Lower lobe of right lung (tissue), 2 donors: ENCODE results near the gene BBOX1. TPM values are rescaled to one million over a fixed set of nuclear protein-coding genes. Genes with fewer than 3 reads are reported as not detected.

ENCODE experiments used
- ATAC-seq, 2 donors: fragments of 200-7000 bp; cut with Tn5 transposase; one replicate each; pipeline ENCODE4 v1.9.1; 2020 to 2022; ENCODE audit warnings: mild to moderate bottlenecking in 2 of 2, moderate library complexity in 2 of 2
- DNase-seq: peaks from one replicate; pipeline ENCODE4 v3.0.0-alpha.2; 2020
- H3K27ac ChIP-seq: fragments of 200-600 bp; one replicate; pipeline ENCODE4 v1.8.0; 2022
- H3K27me3 ChIP-seq: fragments of 200-600 bp; one replicate; pipeline ENCODE4 v1.8.0; 2022; ENCODE audit warnings: low read depth
- H3K36me3 ChIP-seq: fragments of 200-600 bp; one replicate; pipeline ENCODE4 v1.8.0; 2022; ENCODE audit warnings: mild to moderate bottlenecking
- H3K4me1 ChIP-seq: fragments of 200-600 bp; one replicate; pipeline ENCODE4 v1.8.0; 2022
- H3K4me3 ChIP-seq: fragments of 200-600 bp; one replicate; pipeline ENCODE4 v1.8.0; 2022; ENCODE audit warnings: mild to moderate bottlenecking
- H3K9me3 ChIP-seq: fragments of 200-600 bp; one replicate; pipeline ENCODE4 v1.8.0; 2022
- intact Hi-C: fragments of 100-400 bp; cut with DNase I; formaldehyde crosslinking; loops from one replicate; pipeline ENCODE4 v1.11.0; 2022
- total RNA-seq: library from RNA; stranded (reverse); fragmentation: NEBNext Ultra II Directional; extraction: Animal tissue kit (Norgen Biotek cat#: 25700); gene quantifications from one replicate; pipeline ENCODE4 v1.2.1, GENCODE V29; 2021
- TF ChIP-seq, protein P1 (sequence below): fragments of 200-600 bp; IDR thresholded peaks from one replicate; pipeline ENCODE4 v1.8.0; 2022; ENCODE audit warnings: antibody characterized with exemption, mild to moderate bottlenecking
- donor health status: DM: no; HTN: yes; CAD: no; lungs with severe emphysema.

Gene BBOX1
- total RNA-seq, 1 donor from 2014 or later, result 0.38 TPM

GRCh38 chr11:27141576-27141975 is 101.0 kb downstream of the BBOX1 start:
- DNase-seq, result no peak
- intact Hi-C loops, result no loop called here
- no peak overlapping the region for H3K27ac ChIP-seq
- no peaks in the 10 kb centered on the region for H3K27me3 ChIP-seq
- no peak for ATAC-seq
- H3K4me1 ChIP-seq, result no peaks in the 10 kb centered on the region
- H3K36me3 ChIP-seq, result no peaks in the 10 kb centered on the region
- TF ChIP-seq, protein P1, sequence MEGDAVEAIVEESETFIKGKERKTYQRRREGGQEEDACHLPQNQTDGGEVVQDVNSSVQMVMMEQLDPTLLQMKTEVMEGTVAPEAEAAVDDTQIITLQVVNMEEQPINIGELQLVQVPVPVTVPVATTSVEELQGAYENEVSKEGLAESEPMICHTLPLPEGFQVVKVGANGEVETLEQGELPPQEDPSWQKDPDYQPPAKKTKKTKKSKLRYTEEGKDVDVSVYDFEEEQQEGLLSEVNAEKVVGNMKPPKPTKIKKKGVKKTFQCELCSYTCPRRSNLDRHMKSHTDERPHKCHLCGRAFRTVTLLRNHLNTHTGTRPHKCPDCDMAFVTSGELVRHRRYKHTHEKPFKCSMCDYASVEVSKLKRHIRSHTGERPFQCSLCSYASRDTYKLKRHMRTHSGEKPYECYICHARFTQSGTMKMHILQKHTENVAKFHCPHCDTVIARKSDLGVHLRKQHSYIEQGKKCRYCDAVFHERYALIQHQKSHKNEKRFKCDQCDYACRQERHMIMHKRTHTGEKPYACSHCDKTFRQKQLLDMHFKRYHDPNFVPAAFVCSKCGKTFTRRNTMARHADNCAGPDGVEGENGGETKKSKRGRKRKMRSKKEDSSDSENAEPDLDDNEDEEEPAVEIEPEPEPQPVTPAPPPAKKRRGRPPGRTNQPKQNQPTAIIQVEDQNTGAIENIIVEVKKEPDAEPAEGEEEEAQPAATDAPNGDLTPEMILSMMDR, result no peak
- H3K9me3 ChIP-seq, result peaks cover 12% of the 10 kb centered on the region
- H3K4me3 ChIP-seq, result no peak overlapping the region

DNA sequence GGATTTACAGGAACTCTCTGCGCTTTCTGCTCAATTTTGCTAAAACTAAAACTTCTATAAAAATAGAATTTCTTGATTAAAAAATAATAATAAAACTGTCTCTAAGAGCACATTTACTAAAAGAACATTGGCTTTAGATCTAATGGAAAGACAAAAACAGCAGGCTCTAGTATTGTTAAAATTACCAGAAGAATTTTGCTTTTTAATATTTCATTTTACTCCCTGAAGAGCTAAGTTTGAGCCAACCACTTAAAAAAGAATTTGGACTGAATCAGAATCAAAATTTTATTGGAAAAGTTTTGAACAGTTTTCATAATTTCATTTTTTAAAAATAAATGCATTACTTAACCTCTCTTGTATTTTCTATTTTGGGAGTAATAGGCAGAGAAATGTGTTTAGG is 107.3 kb downstream of the BBOX1 start:
- H3K4me1 ChIP-seq, result no peaks in the 10 kb centered on the region
- TF ChIP-seq, protein P1, result no peak
- no peak overlapping the region for H3K4me3 ChIP-seq
- no peaks in the 10 kb centered on the region for H3K36me3 ChIP-seq
- H3K27ac ChIP-seq, result no peak overlapping the region
- intact Hi-C loops, result no loop called here
- DNase-seq, result no peak
- H3K27me3 ChIP-seq, result no peaks in the 10 kb centered on the region
- no peaks in the 10 kb centered on the region for H3K9me3 ChIP-seq
- ATAC-seq, result no peak

GRCh38 chr11:27148506-27148905 is 107.9 kb downstream of the BBOX1 start:
- H3K9me3 ChIP-seq, result no peaks in the 10 kb centered on the region

GRCh38 chr11:27150098-27150497 is 109.5 kb downstream of the BBOX1 start:
- Histone ChIP-seq H3K27me3 (no peaks in the 10 kb centered on the region), H3K36me3 (no peaks in the 10 kb centered on the region), H3K4me3 (no peak overlapping the region), H3K9me3 (no peaks in the 10 kb centered on the region), H3K27ac (no peak overlapping the region), H3K4me1 (no peaks in the 10 kb centered on the region)
- intact Hi-C loops, result loop anchor here (10.0 kb wide), 1 partner anchor 395 kb away; no protein-coding TSS in a partner anchor
- no peak for ATAC-seq
- DNase-seq, result no peak
- TF ChIP-seq, protein P1, result no peak

More at GRCh38 chr11:27148506-27148905, 107.9 kb downstream of the BBOX1 start:
- H3K27me3 ChIP-seq, result no peaks in the 10 kb centered on the region
- TF ChIP-seq, protein P1, result no peak
- no peaks in the 10 kb centered on the region for H3K4me1 ChIP-seq
- DNase-seq (no peak), ATAC-seq (no peak)
- H3K27ac ChIP-seq, result no peak overlapping the region
- no peaks in the 10 kb centered on the region for H3K36me3 ChIP-seq
- no peak overlapping the region for H3K4me3 ChIP-seq
- intact Hi-C loops, result no loop called here

DNA sequence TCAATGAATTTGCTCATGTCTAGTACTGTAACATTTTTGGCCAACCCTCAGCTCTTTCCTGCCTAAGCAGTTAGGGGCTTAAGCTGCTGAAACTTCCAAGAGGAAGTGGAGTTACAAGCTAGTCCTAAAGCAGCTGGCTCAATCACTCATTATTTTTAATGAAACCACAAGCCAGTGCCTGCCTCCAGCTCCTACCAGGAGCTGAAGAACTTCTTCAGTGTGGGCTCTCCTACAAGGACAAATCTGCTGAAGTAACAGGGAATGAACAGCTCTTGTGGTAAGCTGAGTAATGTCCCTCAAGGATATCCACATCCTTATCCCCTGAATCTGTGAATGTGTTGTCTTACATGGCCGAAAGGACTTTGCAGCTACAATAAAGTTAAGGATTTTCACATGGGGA is 112.5 kb downstream of the BBOX1 start:
- no peak for DNase-seq
- no peaks in the 10 kb centered on the region for H3K36me3 ChIP-seq
- no peaks in the 10 kb centered on the region for H3K4me1 ChIP-seq
- TF ChIP-seq, protein P1, result no peak
- H3K9me3 ChIP-seq, result no peaks in the 10 kb centered on the region
- no peak overlapping the region for H3K4me3 ChIP-seq
- intact Hi-C loops, result loop anchor here (10.0 kb wide), 1 partner anchor 398 kb away; no protein-coding TSS in a partner anchor
- no peak overlapping the region for H3K27ac ChIP-seq
- H3K27me3 ChIP-seq, result no peaks in the 10 kb centered on the region
- ATAC-seq, result no peak
